ENCODE measurements around the gene LIPJ.

Gene LIPJ

DNA sequence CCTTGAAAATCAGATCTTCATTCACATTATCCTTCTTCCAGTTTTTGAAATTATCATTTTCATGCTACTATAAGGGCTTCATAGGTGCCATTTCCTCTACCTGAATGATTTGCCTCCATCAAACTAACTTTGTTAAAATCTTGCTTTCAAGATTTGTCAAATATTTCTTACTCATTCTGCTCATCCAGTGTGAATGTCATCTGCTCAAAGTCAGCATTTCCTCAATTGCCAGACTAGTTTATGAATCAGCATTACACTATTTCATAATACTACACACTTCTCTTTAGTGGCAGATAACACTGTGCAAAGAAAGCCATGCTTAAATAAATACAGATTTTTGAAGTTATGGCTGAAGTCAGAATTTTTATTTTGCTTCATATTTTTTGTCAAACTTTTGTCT is 56.4 kb downstream of the LIPJ start:
- TF ChIP-seq TAF1 (IDR thresholded peaks at IDR 0.05; ENCODE audit: borderline replicate concordance, insufficient read depth, low read length) (no peak), SIN3A (IDR thresholded peaks at IDR 0.05; ENCODE audit: borderline replicate concordance, insufficient read depth, low read length) (no peak), POLR2AphosphoS5 (IDR thresholded peaks at IDR 0.05; ENCODE audit: low read depth, low read length) (no peak), FOXP2 (optimal IDR thresholded peaks at IDR 0.05; ENCODE audit: borderline replicate concordance, extremely low read depth, extremely low read length, insufficient read depth) (no peak)
- TF ChIP-seq, protein P1, sequence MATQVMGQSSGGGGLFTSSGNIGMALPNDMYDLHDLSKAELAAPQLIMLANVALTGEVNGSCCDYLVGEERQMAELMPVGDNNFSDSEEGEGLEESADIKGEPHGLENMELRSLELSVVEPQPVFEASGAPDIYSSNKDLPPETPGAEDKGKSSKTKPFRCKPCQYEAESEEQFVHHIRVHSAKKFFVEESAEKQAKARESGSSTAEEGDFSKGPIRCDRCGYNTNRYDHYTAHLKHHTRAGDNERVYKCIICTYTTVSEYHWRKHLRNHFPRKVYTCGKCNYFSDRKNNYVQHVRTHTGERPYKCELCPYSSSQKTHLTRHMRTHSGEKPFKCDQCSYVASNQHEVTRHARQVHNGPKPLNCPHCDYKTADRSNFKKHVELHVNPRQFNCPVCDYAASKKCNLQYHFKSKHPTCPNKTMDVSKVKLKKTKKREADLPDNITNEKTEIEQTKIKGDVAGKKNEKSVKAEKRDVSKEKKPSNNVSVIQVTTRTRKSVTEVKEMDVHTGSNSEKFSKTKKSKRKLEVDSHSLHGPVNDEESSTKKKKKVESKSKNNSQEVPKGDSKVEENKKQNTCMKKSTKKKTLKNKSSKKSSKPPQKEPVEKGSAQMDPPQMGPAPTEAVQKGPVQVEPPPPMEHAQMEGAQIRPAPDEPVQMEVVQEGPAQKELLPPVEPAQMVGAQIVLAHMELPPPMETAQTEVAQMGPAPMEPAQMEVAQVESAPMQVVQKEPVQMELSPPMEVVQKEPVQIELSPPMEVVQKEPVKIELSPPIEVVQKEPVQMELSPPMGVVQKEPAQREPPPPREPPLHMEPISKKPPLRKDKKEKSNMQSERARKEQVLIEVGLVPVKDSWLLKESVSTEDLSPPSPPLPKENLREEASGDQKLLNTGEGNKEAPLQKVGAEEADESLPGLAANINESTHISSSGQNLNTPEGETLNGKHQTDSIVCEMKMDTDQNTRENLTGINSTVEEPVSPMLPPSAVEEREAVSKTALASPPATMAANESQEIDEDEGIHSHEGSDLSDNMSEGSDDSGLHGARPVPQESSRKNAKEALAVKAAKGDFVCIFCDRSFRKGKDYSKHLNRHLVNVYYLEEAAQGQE (IDR thresholded peaks at IDR 0.05; ENCODE audit: insufficient read depth in 1 of 2, low read depth in 2 of 2, low read length in 2 of 2), result no peak

DNA sequence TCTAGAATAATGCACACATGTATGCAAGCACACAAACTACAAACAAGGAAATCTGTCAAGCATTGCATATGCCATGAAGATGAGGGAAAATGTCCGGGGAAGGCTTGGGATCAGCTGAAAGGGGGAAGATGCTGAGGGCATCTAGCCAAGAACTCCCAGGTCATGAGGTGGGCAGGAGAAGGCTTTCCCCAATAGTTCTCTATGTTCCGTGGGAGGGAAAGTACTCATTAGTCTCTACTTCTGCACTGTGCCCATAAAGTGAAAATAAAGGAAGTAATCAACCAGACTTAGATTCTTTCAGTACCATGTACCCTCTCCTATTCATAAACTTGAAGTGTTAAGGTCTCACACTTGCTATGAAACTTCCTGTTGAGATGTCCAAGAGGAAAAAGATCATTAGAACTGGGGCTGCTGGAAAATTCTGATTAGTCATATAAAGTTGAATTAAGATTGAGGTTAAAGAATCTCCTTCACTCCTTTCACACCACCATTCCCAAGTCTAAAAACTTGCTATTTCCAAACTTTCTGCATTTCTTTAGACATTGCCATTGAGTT is 60.6 kb downstream of the LIPJ start:
- TF ChIP-seq SIN3A (IDR thresholded peaks at IDR 0.05; ENCODE audit: borderline replicate concordance, insufficient read depth, low read length) (no peak), POLR2AphosphoS5 (IDR thresholded peaks at IDR 0.05; ENCODE audit: low read depth, low read length) (no peak), FOXP2 (optimal IDR thresholded peaks at IDR 0.05; ENCODE audit: borderline replicate concordance, extremely low read depth, extremely low read length, insufficient read depth) (no peak), TAF1 (IDR thresholded peaks at IDR 0.05; ENCODE audit: borderline replicate concordance, insufficient read depth, low read length) (no peak)
- TF ChIP-seq, protein P1 (IDR thresholded peaks at IDR 0.05; ENCODE audit: insufficient read depth in 1 of 2, low read depth in 2 of 2, low read length in 2 of 2), result no peak

DNA sequence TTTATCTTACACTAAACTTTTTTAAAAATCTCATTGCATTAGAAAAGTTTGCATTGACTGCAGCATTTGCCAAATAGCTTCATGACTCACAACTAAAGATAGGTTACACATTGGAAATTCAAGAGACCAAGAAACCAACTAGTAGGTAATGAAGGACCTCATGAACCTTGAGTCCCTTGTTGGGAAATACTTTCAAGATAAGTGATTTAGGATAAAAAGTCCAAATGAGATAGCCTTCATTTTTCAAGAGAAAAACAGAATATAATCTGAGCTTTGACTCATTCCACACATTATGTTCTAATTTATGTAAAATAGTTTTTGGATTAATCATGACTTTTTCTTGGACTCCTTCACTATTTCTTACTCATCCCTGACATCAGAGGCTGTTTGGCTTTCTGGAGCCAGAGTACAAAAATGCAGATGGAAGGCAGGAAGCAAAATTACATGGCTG is 64.6 kb downstream of the LIPJ start:
- TF ChIP-seq FOXP2 (optimal IDR thresholded peaks at IDR 0.05; ENCODE audit: borderline replicate concordance, extremely low read depth, extremely low read length, insufficient read depth) (no peak), SIN3A (IDR thresholded peaks at IDR 0.05; ENCODE audit: borderline replicate concordance, insufficient read depth, low read length) (no peak), POLR2AphosphoS5 (IDR thresholded peaks at IDR 0.05; ENCODE audit: low read depth, low read length) (no peak), TAF1 (IDR thresholded peaks at IDR 0.05; ENCODE audit: borderline replicate concordance, insufficient read depth, low read length) (no peak)
- TF ChIP-seq, protein P1 (IDR thresholded peaks at IDR 0.05; ENCODE audit: insufficient read depth in 1 of 2, low read depth in 2 of 2, low read length in 2 of 2), result no peak

DNA sequence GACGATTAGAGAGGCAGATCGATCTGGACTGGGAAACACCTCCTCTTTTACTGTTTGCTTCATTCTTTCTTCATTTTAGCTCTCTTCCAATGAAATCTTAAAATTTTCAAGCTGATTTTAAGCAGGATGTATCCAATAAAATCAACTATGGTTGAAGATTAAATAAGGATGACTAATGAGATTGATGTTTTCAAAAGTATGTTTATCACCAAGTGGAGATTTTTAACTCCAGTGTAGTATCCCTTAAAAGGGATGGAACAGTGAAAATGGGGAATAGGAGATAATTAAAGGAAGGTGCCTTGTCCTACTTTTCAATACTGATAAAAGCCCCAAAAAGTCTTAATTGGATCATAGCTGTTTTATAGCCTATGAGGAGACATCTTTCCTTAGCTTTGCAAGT is 66.1 kb downstream of the LIPJ start:
- TF ChIP-seq, protein P1 (IDR thresholded peaks at IDR 0.05; ENCODE audit: insufficient read depth in 1 of 2, low read depth in 2 of 2, low read length in 2 of 2), result no peak
- no peak for TF ChIP-seq TAF1 (IDR thresholded peaks at IDR 0.05; ENCODE audit: borderline replicate concordance, insufficient read depth, low read length)
- TF ChIP-seq POLR2AphosphoS5 (IDR thresholded peaks at IDR 0.05; ENCODE audit: low read depth, low read length), result no peak
- TF ChIP-seq SIN3A (IDR thresholded peaks at IDR 0.05; ENCODE audit: borderline replicate concordance, insufficient read depth, low read length), result no peak
- no peak for TF ChIP-seq FOXP2 (optimal IDR thresholded peaks at IDR 0.05; ENCODE audit: borderline replicate concordance, extremely low read depth, extremely low read length, insufficient read depth)
